Muscle layer of duodenum (tissue), 2 donors: ENCODE data around the gene DGLUCY.
"Not testable (repeated sequence)": the region's sequence is repeated elsewhere in the genome, so short reads cannot be mapped to it uniquely, and the experiment has no call there.

Experiments used
- H3K27ac ChIP-seq: one replicate; pipeline ENCODE4 v1.7.0; 2013; ENCODE audit warnings: mild to moderate bottlenecking, low read length
- H3K27me3 ChIP-seq: one replicate; pipeline ENCODE4 v1.7.0; 2013; ENCODE audit warnings: low read depth, mild to moderate bottlenecking, control low read depth, low read length
- H3K36me3 ChIP-seq, 2 donors: one replicate each; pipeline ENCODE4 v1.7.0; 2013; ENCODE audit warnings: low read length in 2 of 2, control low read depth in 1 of 2, mild to moderate bottlenecking in 1 of 2; ENCODE audit not compliant: insufficient read depth in 2 of 2, control insufficient read depth in 1 of 2
- H3K4me1 ChIP-seq, 2 donors: one replicate each; pipeline ENCODE4 v1.7.0; 2013; ENCODE audit warnings: low read length in 2 of 2, mild to moderate bottlenecking in 2 of 2, control low read depth in 1 of 2, moderate library complexity in 1 of 2; ENCODE audit not compliant: insufficient read depth in 2 of 2, control insufficient read depth in 1 of 2
- H3K4me3 ChIP-seq, 2 donors: one replicate each; pipeline ENCODE4 v1.7.0; 2013; ENCODE audit warnings: low read length in 2 of 2, low read depth in 1 of 2, mild to moderate bottlenecking in 1 of 2
- H3K9me3 ChIP-seq, 2 donors: one replicate each; pipeline ENCODE4 v1.7.0; 2013; ENCODE audit warnings: low read length in 2 of 2, control low read depth in 1 of 2, mild to moderate bottlenecking in 1 of 2; ENCODE audit not compliant: control insufficient read depth in 1 of 2
- donor health status: healthy.

Gene DGLUCY

GRCh38 chr14:91124406-91125270 lies 10.8 kb downstream of the DGLUCY start:
- H3K4me3 ChIP-seq, H3K27me3 ChIP-seq, H3K36me3 ChIP-seq, H3K9me3 ChIP-seq: not testable (repeated sequence)
- Histone ChIP-seq H3K4me1 (peaks cover 0 to 35% of the 10 kb centered on the region in 2 donors), H3K27ac (peak overlapping the region; percentile 53)

DNA sequence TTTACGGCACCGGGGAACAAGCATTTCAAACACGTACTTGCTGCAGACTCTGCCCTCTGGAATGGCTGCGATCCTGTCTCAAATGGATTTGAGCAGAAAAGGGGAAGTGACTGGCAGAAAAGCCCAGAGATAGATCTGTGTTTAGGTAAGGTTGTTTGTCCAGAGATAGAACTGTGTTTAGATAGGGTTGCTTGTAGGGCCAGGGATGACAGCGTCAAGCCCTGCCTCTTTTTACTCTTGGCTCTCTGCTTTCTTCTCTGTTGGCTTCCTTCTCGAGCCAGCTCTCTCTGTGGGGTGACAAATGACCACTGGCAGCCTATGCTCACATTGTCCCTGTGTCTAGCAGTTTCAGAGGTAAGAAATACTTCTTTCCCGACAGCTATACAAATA lies 11.4 kb downstream of the DGLUCY start:
- Histone ChIP-seq H3K36me3 (peaks cover 0 to 6% of the 10 kb centered on the region in 2 donors), H3K9me3 (no peaks in the 10 kb centered on the region), H3K4me1 (peaks cover 0 to 29% of the 10 kb centered on the region in 2 donors), H3K4me3 (no peak overlapping the region), H3K27me3 (no peaks in the 10 kb centered on the region), H3K27ac (peak overlapping the region; percentile 49)

- no peak overlapping the region for H3K27ac ChIP-seq
- no peaks in the 10 kb centered on the region for H3K9me3 ChIP-seq
- H3K36me3 ChIP-seq = peaks cover 0 to 12% of the 10 kb centered on the region in 2 donors
- H3K4me3 ChIP-seq = no peak overlapping the region
- H3K27me3 ChIP-seq = no peaks in the 10 kb centered on the region
- peaks cover 0 to 27% of the 10 kb centered on the region in 2 donors for H3K4me1 ChIP-seq
Measured at GRCh38 chr14:91125801-91126200, 11.9 kb downstream of the DGLUCY start.

DNA sequence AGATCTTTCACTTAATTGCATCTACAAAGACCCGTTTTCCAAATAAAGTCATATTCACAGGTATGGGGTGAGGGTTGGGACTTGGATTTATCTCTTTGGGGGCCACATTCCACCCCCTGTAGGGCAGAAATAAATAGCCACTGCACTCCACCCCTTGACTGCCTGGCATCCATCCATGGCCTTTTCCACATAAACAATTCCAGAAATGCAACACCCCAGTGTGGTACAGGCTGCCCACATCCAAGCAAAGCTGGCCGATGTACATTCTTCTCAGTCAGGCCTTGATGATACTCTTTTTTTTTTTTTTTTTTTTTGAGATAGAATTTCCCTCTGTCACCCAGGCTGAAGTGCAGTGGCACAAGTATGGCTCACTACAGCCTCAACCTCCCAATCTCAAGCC lies 12.9 kb downstream of the DGLUCY start:
- Histone ChIP-seq H3K36me3 (peaks cover 0 to 15% of the 10 kb centered on the region in 2 donors), H3K27ac (no peak overlapping the region)

GRCh38 chr14:91127401-91127801 lies 13.5 kb downstream of the DGLUCY start:
- Histone ChIP-seq H3K4me1 (peaks cover 0 to 27% of the 10 kb centered on the region in 2 donors), H3K4me3 (no peak overlapping the region), H3K9me3 (no peaks in the 10 kb centered on the region), H3K27ac (peak overlapping the region; percentile 60), H3K36me3 (peaks cover 0 to 15% of the 10 kb centered on the region in 2 donors), H3K27me3 (no peaks in the 10 kb centered on the region)

More for the DNA sequence above, 12.9 kb downstream of the DGLUCY start:
- H3K9me3 ChIP-seq = no peaks in the 10 kb centered on the region
- no peaks in the 10 kb centered on the region for H3K27me3 ChIP-seq
- peaks cover 0 to 27% of the 10 kb centered on the region in 2 donors for H3K4me1 ChIP-seq
- H3K4me3 ChIP-seq = no peak overlapping the region

GRCh38 chr14:91127924-91128323 lies 14.1 kb downstream of the DGLUCY start:
- H3K4me1 ChIP-seq = peaks cover 0 to 27% of the 10 kb centered on the region in 2 donors
- H3K27ac ChIP-seq = peak overlapping the region; percentile 60
- no peak overlapping the region for H3K4me3 ChIP-seq
- peaks cover 0 to 15% of the 10 kb centered on the region in 2 donors for H3K36me3 ChIP-seq
- no peaks in the 10 kb centered on the region for H3K9me3 ChIP-seq
- H3K27me3 ChIP-seq = no peaks in the 10 kb centered on the region

DNA sequence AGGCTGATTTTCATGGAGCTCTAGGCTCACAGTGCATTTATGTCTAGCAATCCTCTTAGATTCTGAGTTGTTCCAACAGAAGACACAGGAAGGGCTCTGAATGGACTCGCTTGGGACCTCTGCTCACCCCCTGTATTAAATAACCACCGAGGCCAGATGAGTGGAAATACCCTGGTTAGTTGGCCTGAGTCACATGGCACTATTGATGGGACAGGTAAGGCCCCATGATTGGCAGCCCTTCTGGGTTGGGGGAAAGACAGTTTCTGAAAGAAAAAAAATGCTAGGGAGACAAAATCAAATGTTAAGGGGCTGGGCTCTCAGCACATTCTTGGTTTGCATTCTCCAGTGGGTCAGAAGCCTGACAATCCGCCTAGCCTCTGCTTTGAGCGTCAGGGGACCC lies 14.8 kb downstream of the DGLUCY start:
- H3K9me3 ChIP-seq = no peaks in the 10 kb centered on the region
- H3K36me3 ChIP-seq = peaks cover 0 to 15% of the 10 kb centered on the region in 2 donors
- H3K27me3 ChIP-seq = no peaks in the 10 kb centered on the region
- peaks cover 0 to 27% of the 10 kb centered on the region in 2 donors for H3K4me1 ChIP-seq
- H3K27ac ChIP-seq = no peak overlapping the region
- no peak overlapping the region for H3K4me3 ChIP-seq

GRCh38 chr14:91129261-91129660 lies 15.4 kb downstream of the DGLUCY start:
- Histone ChIP-seq H3K9me3 (no peaks in the 10 kb centered on the region), H3K27ac (no peak overlapping the region), H3K27me3 (no peaks in the 10 kb centered on the region), H3K4me3 (no peak overlapping the region), H3K4me1 (peaks cover 0 to 23% of the 10 kb centered on the region in 2 donors), H3K36me3 (peaks cover 0 to 15% of the 10 kb centered on the region in 2 donors)

- Histone ChIP-seq H3K4me3 (no peak overlapping the region), H3K9me3 (no peaks in the 10 kb centered on the region), H3K27me3 (no peaks in the 10 kb centered on the region), H3K36me3 (peaks cover 0 to 11% of the 10 kb centered on the region in 2 donors), H3K27ac (no peak overlapping the region), H3K4me1 (no peaks in the 10 kb centered on the region)
Measured at GRCh38 chr14:91135039-91135438, 21.2 kb downstream of the DGLUCY start.

DNA sequence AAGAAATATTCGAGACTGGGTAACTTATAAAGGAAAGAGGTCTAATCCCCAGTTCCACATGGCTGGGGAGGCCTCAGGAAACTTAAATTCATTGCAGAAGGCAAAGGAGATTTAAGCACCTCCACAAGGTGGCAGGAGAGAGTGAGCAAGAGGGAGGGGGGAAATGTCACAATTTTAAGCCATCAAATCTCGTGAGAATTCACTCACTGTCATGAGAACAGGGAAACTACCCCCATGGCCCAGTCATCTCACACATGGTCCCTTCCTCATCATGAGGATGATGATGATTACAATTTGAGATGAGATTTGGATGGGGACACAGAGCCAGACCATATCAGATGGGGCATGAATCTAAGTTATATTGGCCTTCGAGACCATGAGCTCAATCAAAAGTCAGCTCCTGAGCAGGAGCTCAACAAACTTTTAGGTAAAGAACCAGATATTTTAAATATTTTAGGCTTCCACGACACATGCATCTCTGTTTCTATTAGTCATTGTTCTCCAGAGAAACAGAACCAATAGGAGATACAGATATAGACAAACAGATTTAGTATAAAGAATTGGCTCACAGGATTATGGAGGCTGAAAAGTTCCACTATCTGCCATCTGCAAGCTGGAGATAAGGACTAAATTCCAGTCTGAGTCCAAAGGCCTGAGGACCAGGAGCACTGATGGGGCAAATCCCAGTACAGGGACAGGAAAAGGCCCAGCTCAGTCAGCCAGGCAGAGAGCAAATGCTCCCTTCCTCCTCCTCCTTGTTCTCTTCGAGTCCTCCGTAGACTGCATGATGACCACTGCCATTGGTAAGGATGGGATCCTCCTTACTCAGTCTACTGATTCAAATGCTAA lies 24.9 kb downstream of the DGLUCY start:
- H3K27me3 ChIP-seq = no peaks in the 10 kb centered on the region
- no peaks in the 10 kb centered on the region for H3K9me3 ChIP-seq
- no peak overlapping the region for H3K27ac ChIP-seq
- no peaks in the 10 kb centered on the region for H3K36me3 ChIP-seq
- peaks cover 0 to under 1% of the 10 kb centered on the region in 2 donors for H3K4me1 ChIP-seq
- H3K4me3 ChIP-seq = no peak overlapping the region

- peaks cover 0 to 6% of the 10 kb centered on the region in 2 donors for H3K4me1 ChIP-seq
- H3K27ac ChIP-seq = no peak overlapping the region
- no peaks in the 10 kb centered on the region for H3K9me3 ChIP-seq
- H3K36me3 ChIP-seq = no peaks in the 10 kb centered on the region
- no peaks in the 10 kb centered on the region for H3K27me3 ChIP-seq
- H3K4me3 ChIP-seq = no peak overlapping the region
Measured at GRCh38 chr14:91139776-91140175, 25.9 kb downstream of the DGLUCY start.
